Fibroblast of upper back skin (primary cell): ENCODE data around the gene SMIM26.
"Not testable (repeated sequence)": the region's sequence is repeated elsewhere in the genome, so short reads cannot be mapped to it uniquely, and the experiment has no call there.

ENCODE experiments used
- DNase-seq: peaks from one replicate; pipeline ENCODE4 v3.0.0-alpha.2; 2013

SMIM26 gene, protein sequence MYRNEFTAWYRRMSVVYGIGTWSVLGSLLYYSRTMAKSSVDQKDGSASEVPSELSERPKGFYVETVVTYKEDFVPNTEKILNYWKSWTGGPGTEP

DNA sequence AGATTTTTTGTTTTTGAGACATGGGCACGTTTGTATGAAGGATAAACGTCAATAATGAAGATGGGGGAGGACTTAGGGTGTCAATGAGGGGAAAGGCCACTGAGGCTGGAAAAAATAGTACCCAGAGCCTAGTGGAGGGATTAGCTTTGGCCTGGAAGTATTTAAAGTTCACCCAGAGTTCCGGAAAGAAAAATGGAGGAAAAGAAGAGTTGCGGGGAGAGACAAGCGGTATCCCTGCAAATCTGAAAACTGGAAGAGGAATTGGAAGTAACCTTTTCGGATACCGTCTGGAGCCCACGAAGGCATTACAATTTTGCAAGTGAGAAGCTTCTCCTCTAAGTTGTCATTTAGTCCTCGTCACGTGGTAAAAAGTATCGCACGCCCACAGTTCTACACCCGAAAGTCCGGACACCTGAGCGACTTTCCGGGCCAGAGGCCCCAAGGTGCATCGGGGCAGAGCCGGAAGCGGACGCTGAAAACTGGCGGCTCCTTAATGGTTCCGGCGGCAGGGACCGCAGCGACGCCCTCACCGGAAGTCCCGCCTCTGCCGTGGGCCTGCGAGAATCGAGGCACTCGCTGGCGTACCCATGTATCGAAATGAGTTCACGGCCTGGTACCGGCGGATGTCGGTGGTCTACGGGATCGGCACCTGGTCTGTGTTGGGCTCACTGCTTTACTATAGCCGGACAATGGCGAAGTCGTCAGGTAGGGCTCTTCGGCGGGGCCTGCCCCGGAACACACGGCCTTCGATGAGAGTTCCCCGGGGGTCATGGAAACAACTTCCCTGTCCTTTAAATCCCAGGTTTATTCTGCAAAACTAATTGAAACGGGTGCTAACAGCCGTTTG lies at the start of gene SMIM26:
TSS of gene SMIM26 (plus strand) at position 541 of the 847 bp plus-strand sequence. CDS start at position 588, 47 bp downstream.
- DNase-seq: peak; percentile 87

DNA sequence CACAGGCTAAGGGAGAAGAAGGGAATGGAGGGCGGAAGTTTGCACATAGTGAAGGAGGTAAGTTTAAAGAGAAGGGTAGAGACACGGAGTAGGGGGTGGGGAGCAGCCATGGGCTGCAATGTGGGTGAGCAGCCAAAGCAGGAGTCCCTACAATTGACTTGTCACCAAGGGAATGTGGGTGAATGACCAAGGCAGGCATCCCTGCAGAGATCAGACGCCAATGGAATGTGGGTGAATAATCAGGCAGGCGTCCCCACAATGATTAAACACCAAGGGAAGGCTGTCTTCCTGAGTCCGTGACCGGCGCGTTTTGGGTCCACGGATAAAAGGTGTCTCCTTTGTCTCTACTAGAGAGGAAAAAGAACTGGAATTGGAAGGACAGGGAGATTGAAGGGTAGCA lies 45.2 kb upstream of the SMIM26 start:
- DNase-seq: peak; percentile 8

DNA sequence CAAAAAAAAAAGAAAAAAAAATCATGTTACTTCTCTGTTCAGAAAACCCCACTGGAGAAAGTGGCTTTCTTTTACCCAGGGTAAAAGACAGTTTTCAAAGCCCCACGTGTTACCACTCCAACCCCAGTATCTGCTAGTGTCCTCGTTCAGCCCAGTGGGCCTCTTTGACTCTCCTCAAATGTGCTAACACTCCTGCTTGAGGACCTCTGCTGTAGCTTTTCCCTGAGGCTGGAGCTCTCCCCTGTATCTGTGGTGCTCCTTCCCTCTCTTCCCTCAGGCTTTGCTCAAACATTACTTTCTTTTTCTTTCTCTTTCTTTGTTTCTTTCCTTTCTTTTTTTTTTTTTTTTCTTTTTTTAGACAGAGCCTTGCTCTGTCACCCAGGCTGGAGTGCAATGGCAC lies 44.2 kb upstream of the SMIM26 start:
- no peak for DNase-seq

GRCh38 chr20:18524646-18525045 lies 42.6 kb upstream of the SMIM26 start:
- DNase-seq: peak; percentile 21

DNA sequence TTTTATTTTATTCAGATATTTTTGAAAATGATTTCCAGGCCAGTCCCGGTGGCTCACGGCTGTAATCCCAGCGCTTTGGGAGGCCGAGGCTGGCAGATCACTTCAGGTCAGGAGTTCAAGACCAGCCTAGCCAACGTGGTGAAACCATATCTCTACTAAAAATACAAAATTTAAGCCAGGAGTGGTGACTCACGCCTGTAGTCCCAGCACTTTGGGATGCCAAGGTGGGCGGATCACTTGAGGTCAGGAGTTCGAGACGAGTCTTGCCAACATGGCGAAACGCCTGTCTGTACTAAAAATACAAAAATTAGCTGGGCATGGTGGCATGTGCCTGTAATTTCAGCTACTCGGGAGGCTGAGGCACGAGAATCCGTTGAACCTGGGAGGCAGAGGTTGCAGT lies 40.5 kb upstream of the SMIM26 start:
- DNase-seq: not testable (repeated sequence)

GRCh38 chr20:18527339-18527738 lies 39.9 kb upstream of the SMIM26 start:
- no peak for DNase-seq

GRCh38 chr20:18527836-18528235 lies 39.4 kb upstream of the SMIM26 start:
- peak; percentile 10 for DNase-seq

GRCh38 chr20:18529041-18529440 lies 38.2 kb upstream of the SMIM26 start:
- no peak for DNase-seq

- no peak for DNase-seq
Measured at GRCh38 chr20:18532626-18533025, 34.6 kb upstream of the SMIM26 start.

- DNase-seq: no peak
Measured at GRCh38 chr20:18533491-18533890, 33.7 kb upstream of the SMIM26 start.

- no peak for DNase-seq
Measured at GRCh38 chr20:18533978-18534644, 33.1 kb upstream of the SMIM26 start.

DNA sequence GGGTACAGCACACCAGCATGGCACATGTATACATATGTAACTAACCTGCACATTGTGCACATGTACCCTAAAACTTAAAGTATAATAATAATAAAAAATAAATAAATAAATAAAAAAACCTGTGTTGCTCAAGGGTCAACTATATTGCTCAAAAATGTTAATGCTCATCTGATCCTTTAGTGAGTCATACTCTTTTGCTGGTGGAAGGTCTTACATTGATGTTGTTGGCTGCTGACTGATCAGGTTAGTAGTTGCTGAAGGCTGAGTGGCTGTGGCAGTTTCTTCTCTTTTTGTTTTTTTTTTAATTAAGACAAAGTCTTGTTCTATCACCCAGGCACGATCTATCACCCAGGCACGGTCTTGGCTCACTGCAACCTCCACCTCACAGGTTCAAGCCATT lies 29.6 kb upstream of the SMIM26 start:
- DNase-seq: no peak

DNA sequence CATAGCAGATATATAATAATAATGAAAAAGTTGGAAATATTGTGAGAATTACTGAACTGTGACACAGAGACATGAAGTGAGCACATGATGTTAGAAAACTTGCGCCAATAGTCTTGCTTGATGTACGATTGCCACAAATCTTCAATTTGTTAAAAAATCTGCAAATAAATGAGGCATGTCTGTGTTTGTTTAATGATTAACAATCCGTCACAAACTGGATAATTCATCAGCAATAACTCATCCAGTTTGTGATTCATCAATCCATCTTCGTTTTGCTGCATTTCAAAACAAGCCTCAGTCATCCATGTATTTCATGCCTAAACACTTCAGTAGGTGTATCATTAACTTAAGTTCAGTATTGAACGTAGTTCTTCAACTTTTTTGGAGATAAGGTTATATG lies 25.5 kb upstream of the SMIM26 start:
- DNase-seq: no peak

- no peak for DNase-seq
Measured at GRCh38 chr20:18543216-18543615, 24.0 kb upstream of the SMIM26 start.

GRCh38 chr20:18543932-18544331 lies 23.3 kb upstream of the SMIM26 start:
- no peak for DNase-seq

DNA sequence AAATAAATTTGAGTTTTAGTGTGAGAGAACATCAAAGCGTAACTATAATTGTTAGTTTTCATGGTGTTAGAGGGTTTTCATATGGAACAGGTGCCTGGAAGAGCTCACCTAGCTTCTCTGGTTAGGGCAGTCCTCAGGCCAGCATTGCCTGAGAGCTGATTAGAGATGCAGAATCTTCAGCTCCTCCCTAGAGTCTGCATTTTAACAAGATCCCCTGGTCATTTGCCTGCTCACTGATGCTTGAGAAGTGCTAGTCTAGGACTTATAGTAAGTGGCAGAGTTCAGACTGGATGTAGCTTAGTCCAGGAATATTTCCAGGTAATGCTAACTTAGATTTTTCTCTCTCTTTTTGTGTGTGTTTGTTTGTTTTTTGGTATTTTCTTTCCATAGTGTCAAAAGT lies 21.7 kb upstream of the SMIM26 start:
- DNase-seq: no peak

GRCh38 chr20:18548465-18548864 lies 18.8 kb upstream of the SMIM26 start:
- no peak for DNase-seq

DNA sequence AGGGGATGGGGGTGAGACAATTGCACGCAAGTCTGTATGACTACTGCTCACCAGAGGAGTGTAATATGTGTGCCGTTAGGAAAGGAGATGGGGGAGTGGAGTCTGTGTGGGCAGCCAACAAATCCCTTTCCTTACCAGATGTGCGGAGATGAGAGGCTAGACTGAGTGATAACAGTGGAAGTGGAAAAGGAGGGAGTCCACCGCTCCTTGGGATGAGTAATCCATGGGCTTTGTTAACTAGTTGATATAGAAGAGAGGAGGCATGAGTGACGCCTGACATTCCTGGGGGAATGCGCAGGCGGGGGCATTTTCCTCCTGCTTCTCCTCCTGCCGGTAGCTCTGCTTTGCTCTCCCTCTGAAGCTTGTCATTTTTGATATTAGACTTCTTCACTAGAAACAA lies 13.5 kb upstream of the SMIM26 start:
- DNase-seq: no peak

- DNase-seq: no peak
Measured at GRCh38 chr20:18567739-18568091, 483 bp downstream of the SMIM26 start.

DNA sequence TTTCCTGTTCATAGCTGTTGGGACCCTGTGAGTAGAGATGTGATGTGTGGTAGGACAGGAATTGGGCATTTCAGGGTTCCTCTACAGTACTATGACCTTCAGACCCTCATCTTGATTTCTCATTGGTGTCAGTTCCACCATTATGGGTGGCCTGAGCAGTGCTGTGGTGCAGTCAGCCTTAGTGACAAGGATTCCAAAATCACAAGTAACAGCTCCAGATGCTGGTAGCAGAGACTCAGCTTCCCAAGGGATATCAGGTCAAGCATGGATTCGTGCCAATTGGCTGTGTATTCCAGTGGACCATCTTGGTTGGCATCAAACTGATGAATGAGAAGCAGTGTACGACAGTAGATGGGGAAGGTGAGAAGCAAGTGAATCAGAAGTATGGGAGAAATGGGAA lies 3.8 kb downstream of the SMIM26 start:
- no peak for DNase-seq

DNA sequence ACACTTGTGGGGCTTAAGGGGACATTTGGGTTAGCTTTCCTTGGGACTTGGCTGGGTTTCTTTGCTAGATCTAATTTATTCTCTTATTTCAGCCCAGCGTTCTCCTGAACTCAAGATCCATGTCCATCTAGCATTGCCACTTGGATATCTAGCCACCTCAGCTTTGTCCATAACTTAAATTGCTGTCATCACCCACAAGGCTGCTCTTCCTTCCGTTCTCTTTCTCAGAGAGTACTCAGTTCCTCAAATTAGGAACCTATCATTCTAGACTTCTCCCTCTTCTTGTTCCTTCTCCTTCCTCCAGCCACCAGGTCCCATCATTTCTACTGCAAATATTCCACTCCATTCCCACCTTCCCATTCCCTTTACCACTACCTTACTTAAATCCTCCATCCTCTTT lies 4.3 kb downstream of the SMIM26 start:
- no peak for DNase-seq

- DNase-seq: no peak
Measured at GRCh38 chr20:18577942-18578341, 10.7 kb downstream of the SMIM26 start.

DNA sequence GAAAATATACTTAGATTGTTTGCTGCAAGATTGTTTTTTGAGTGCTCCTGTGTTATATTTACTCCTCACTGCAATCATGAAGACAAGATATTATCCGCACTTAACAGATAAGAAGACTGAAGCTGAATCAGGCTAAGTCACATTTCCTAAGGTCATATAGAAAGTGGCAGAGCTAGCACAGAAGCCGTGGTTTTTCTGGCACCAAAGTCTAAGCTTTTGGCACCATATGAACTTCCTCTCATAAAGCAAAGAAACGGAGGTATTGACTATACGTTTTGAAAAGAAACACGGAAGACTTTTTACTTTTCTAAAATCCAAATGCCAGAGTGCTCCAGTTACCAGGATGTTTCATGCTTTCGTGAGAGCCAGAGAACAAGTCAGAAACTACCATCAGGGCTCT lies 11.3 kb downstream of the SMIM26 start:
- DNase-seq: no peak

DNA sequence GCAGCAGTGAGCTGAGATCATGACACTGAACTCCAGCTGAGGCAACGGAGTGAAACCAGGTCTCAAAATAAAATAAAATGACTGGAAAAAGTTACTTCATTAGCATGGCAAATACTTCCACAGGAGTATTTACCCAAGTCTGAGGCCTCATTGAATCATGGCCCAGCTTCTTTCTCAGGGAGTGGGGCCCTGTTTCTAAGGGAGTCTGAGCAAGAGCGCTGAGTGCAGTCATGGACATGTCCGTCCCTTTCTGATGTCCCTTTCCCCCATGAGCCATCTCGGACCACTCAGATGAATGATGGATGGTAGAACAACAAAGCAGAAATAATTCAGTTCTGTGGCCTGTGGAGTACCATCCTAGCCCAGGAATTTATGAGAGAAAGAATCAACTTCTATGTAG lies 12.8 kb downstream of the SMIM26 start:
- DNase-seq: no peak
